Astrocyte of the cerebellum (primary cell): Measurements from ENCODE around the gene SUCO.
"Not testable (repeated sequence)": the region's sequence is repeated elsewhere in the genome, so short reads cannot be mapped to it uniquely, and the experiment has no call there.

Source experiments
- DNase-seq: peaks from one replicate; pipeline ENCODE4 v3.0.0-alpha.2; 2011; ENCODE audit warnings: low read depth
- H3K4me3 ChIP-seq: 2 replicates; pipeline ENCODE4 v1.5.1; 2011; ENCODE audit warnings: mild to moderate bottlenecking, low read depth, low read length, moderate library complexity
- CTCF ChIP-seq: IDR thresholded peaks from 2 replicates; pipeline ENCODE4 v1.5.1; 2012; ENCODE audit warnings: low read length, low read depth, moderate library complexity, mild to moderate bottlenecking; ENCODE audit errors: missing control alignments
- in situ Hi-C: cut with HindIII; loops from 2 replicates; pipeline ENCODE4 v1.10.0; 2017; ENCODE audit warnings: low sequenced_read_pairs

Gene SUCO

GRCh38 chr1:172488393-172488792 lies 44.6 kb upstream of the SUCO start:
- in situ Hi-C loops: no loop called here
- no peak for TF ChIP-seq CTCF
- H3K4me3 ChIP-seq: no peak overlapping the region
- no peak for DNase-seq

GRCh38 chr1:172489847-172490246 lies 43.1 kb upstream of the SUCO start:
- no peak for TF ChIP-seq CTCF
- no peak for DNase-seq
- in situ Hi-C loops: no loop called here
- no peak overlapping the region for H3K4me3 ChIP-seq

GRCh38 chr1:172492421-172492820 lies 40.5 kb upstream of the SUCO start:
- H3K4me3 ChIP-seq: no peak overlapping the region
- in situ Hi-C loops: no loop called here
- TF ChIP-seq CTCF: no peak
- no peak for DNase-seq

- no peak for TF ChIP-seq CTCF
- no peak for DNase-seq
- no peak overlapping the region for H3K4me3 ChIP-seq
- in situ Hi-C loops: no loop called here
These were observed 38.8 kb upstream of the SUCO start for GRCh38 chr1:172494166-172494565.

GRCh38 chr1:172496127-172496526 lies 36.8 kb upstream of the SUCO start:
- in situ Hi-C loops, H3K4me3 ChIP-seq: not testable (repeated sequence)

GRCh38 chr1:172496678-172497077 lies 36.3 kb upstream of the SUCO start:
- no peak overlapping the region for H3K4me3 ChIP-seq
- no peak for DNase-seq
- TF ChIP-seq CTCF: no peak
- in situ Hi-C loops: no loop called here

More at GRCh38 chr1:172496127-172496526, 36.8 kb upstream of the SUCO start:
- not testable (repeated sequence) for DNase-seq

GRCh38 chr1:172497230-172497629 lies 35.7 kb upstream of the SUCO start:
- no peak overlapping the region for H3K4me3 ChIP-seq
- in situ Hi-C loops: no loop called here
- DNase-seq: peak; percentile 16
- TF ChIP-seq CTCF: no peak
